HepG2 (cell line): Measurements from ENCODE around the gene GALR2. TPM values are rescaled to one million over a fixed set of nuclear protein-coding genes. Genes with fewer than 3 reads are reported as not detected.

ENCODE experiments used
- AGO1 ChIP-seq: fragments of 200-400 bp; formaldehyde crosslinking; IDR thresholded peaks from 2 replicates; pipeline ENCODE4 v1.6.1; 2017; ENCODE audit warnings: mild to moderate bottlenecking, low read depth, low read length, moderate library complexity; ENCODE audit not compliant: poor library complexity, severe bottlenecking
- NRL ChIP-seq: sonication (generic); formaldehyde crosslinking; IDR thresholded peaks from 2 replicates; pipeline ENCODE4 v1.5.0; 2020; ENCODE audit warnings: missing genetic modification reagents, mild to moderate bottlenecking, moderate library complexity, borderline replicate concordance
- TBL1XR1 ChIP-seq: fragments of 150-350 bp; IDR thresholded peaks from 2 replicates; pipeline ENCODE4 v1.6.1; 2014; ENCODE audit warnings: borderline replicate concordance, low read length; ENCODE audit not compliant: partially characterized antibody
- ZNF383 ChIP-seq: sonication (generic); formaldehyde crosslinking; IDR thresholded peaks from 2 replicates; pipeline ENCODE4 v1.4.0; 2020; ENCODE audit warnings: missing genetic modification reagents, mild to moderate bottlenecking, borderline replicate concordance
- polyA plus RNA-seq, 8 experiments: library from polyadenylated mRNA; depleted of rRNA in 3 of 8; stranded (reverse) in 7 of 8; unstranded in 1 of 8; fragments of >200 nt; fragmentation: Illumina TruSeq in 4 of 8; extraction: Trizol in 4 of 8; gene quantifications; 2 replicates each; pipeline versions ENCODE4 v1.2.1 to v1.2.3, GENCODE V29; 2011 to 2016; ENCODE audit warnings: low read depth in 4 of 8, missing spikeins in 1 of 8, mixed read lengths in 1 of 8; ENCODE audit not compliant: insufficient read depth in 1 of 8
- total RNA-seq, 5 experiments: library from RNA; depleted of rRNA; stranded (reverse); fragments of >200 nt; fragmentation: Illumina TruSeq; extraction: Trizol; gene quantifications; 2 replicates each; pipeline ENCODE4 v1.2.3, GENCODE V29; 2016; ENCODE audit warnings: low read depth in 1 of 5
- TF ChIP-seq, protein P1 (sequence below): IDR thresholded peaks from 2 replicates; pipeline ENCODE4 v1.6.1; 2016; ENCODE audit warnings: low read depth, missing genetic modification reagents, missing compliant biosample characterization
- TF ChIP-seq, protein P2 (sequence below): sonication (generic); formaldehyde crosslinking; IDR thresholded peaks from 2 replicates; pipeline ENCODE4 v1.4.0; 2020; ENCODE audit warnings: missing genetic modification reagents
- TF ChIP-seq, protein P3 (sequence below): sonication (generic); formaldehyde crosslinking; IDR thresholded peaks from 2 replicates; pipeline ENCODE4 v1.4.0; 2020; ENCODE audit warnings: mild to moderate bottlenecking, missing genetic modification reagents
- TF ChIP-seq, protein P4 (sequence below): sonication (generic); formaldehyde crosslinking; IDR thresholded peaks from 2 replicates; pipeline ENCODE4 v1.9.0; 2021; ENCODE audit warnings: missing genetic modification reagents, borderline replicate concordance
- TF ChIP-seq, protein P5 (sequence below): sonication (generic); formaldehyde crosslinking; IDR thresholded peaks from 2 replicates; pipeline ENCODE4 v1.4.0; 2020; ENCODE audit warnings: missing genetic modification reagents, borderline replicate concordance
- TF ChIP-seq, protein P6 (sequence below): sonication (generic); formaldehyde crosslinking; IDR thresholded peaks from 2 replicates; pipeline ENCODE4 v1.4.0; 2020; ENCODE audit warnings: missing genetic modification reagents

The GALR2 gene
- total and polyA plus RNA-seq, 2 of the 13 experiments (the other 11 are each of a cell fraction or from before 2014, with no cell fraction given): 0.48 to 0.58 TPM

DNA sequence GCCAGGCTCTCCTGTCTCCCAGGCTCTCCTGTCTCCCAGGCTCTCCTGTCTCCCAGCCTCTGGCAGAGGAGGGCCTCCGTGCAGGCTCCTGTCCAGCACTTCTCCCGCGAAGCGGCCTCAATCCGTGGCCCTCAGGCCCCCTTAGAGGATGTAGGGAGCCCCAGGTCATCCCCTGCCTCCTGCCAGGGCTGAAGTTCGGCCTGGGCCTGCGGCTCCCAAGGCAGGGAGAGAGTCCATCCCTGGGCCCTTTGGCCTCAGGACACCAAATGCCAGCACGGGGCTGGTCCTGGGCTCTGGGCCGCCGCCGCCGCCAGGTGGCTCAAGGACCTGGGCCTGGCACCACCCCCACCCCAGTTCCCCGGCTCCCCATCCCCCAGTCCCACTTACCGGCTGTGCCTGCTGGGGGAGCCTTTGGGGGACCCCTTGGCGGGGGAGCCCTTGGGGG lies 47.8 kb upstream of the GALR2 start (continued):
- TF ChIP-seq, protein P1, sequence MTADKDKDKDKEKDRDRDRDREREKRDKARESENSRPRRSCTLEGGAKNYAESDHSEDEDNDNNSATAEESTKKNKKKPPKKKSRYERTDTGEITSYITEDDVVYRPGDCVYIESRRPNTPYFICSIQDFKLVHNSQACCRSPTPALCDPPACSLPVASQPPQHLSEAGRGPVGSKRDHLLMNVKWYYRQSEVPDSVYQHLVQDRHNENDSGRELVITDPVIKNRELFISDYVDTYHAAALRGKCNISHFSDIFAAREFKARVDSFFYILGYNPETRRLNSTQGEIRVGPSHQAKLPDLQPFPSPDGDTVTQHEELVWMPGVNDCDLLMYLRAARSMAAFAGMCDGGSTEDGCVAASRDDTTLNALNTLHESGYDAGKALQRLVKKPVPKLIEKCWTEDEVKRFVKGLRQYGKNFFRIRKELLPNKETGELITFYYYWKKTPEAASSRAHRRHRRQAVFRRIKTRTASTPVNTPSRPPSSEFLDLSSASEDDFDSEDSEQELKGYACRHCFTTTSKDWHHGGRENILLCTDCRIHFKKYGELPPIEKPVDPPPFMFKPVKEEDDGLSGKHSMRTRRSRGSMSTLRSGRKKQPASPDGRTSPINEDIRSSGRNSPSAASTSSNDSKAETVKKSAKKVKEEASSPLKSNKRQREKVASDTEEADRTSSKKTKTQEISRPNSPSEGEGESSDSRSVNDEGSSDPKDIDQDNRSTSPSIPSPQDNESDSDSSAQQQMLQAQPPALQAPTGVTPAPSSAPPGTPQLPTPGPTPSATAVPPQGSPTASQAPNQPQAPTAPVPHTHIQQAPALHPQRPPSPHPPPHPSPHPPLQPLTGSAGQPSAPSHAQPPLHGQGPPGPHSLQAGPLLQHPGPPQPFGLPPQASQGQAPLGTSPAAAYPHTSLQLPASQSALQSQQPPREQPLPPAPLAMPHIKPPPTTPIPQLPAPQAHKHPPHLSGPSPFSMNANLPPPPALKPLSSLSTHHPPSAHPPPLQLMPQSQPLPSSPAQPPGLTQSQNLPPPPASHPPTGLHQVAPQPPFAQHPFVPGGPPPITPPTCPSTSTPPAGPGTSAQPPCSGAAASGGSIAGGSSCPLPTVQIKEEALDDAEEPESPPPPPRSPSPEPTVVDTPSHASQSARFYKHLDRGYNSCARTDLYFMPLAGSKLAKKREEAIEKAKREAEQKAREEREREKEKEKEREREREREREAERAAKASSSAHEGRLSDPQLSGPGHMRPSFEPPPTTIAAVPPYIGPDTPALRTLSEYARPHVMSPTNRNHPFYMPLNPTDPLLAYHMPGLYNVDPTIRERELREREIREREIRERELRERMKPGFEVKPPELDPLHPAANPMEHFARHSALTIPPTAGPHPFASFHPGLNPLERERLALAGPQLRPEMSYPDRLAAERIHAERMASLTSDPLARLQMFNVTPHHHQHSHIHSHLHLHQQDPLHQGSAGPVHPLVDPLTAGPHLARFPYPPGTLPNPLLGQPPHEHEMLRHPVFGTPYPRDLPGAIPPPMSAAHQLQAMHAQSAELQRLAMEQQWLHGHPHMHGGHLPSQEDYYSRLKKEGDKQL: no peak
- TF ChIP-seq ZNF383 (no peak), TBL1XR1 (no peak), NRL (CRISPR knock-in tag) (no peak), AGO1 (no peak)
- TF ChIP-seq, protein P2, sequence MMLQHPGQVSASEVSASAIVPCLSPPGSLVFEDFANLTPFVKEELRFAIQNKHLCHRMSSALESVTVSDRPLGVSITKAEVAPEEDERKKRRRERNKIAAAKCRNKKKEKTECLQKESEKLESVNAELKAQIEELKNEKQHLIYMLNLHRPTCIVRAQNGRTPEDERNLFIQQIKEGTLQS (CRISPR knock-in tag): no peak
- TF ChIP-seq, protein P3, sequence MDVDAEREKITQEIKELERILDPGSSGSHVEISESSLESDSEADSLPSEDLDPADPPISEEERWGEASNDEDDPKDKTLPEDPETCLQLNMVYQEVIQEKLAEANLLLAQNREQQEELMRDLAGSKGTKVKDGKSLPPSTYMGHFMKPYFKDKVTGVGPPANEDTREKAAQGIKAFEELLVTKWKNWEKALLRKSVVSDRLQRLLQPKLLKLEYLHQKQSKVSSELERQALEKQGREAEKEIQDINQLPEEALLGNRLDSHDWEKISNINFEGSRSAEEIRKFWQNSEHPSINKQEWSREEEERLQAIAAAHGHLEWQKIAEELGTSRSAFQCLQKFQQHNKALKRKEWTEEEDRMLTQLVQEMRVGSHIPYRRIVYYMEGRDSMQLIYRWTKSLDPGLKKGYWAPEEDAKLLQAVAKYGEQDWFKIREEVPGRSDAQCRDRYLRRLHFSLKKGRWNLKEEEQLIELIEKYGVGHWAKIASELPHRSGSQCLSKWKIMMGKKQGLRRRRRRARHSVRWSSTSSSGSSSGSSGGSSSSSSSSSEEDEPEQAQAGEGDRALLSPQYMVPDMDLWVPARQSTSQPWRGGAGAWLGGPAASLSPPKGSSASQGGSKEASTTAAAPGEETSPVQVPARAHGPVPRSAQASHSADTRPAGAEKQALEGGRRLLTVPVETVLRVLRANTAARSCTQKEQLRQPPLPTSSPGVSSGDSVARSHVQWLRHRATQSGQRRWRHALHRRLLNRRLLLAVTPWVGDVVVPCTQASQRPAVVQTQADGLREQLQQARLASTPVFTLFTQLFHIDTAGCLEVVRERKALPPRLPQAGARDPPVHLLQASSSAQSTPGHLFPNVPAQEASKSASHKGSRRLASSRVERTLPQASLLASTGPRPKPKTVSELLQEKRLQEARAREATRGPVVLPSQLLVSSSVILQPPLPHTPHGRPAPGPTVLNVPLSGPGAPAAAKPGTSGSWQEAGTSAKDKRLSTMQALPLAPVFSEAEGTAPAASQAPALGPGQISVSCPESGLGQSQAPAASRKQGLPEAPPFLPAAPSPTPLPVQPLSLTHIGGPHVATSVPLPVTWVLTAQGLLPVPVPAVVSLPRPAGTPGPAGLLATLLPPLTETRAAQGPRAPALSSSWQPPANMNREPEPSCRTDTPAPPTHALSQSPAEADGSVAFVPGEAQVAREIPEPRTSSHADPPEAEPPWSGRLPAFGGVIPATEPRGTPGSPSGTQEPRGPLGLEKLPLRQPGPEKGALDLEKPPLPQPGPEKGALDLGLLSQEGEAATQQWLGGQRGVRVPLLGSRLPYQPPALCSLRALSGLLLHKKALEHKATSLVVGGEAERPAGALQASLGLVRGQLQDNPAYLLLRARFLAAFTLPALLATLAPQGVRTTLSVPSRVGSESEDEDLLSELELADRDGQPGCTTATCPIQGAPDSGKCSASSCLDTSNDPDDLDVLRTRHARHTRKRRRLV (CRISPR knock-in tag): no peak
- TF ChIP-seq, protein P4, sequence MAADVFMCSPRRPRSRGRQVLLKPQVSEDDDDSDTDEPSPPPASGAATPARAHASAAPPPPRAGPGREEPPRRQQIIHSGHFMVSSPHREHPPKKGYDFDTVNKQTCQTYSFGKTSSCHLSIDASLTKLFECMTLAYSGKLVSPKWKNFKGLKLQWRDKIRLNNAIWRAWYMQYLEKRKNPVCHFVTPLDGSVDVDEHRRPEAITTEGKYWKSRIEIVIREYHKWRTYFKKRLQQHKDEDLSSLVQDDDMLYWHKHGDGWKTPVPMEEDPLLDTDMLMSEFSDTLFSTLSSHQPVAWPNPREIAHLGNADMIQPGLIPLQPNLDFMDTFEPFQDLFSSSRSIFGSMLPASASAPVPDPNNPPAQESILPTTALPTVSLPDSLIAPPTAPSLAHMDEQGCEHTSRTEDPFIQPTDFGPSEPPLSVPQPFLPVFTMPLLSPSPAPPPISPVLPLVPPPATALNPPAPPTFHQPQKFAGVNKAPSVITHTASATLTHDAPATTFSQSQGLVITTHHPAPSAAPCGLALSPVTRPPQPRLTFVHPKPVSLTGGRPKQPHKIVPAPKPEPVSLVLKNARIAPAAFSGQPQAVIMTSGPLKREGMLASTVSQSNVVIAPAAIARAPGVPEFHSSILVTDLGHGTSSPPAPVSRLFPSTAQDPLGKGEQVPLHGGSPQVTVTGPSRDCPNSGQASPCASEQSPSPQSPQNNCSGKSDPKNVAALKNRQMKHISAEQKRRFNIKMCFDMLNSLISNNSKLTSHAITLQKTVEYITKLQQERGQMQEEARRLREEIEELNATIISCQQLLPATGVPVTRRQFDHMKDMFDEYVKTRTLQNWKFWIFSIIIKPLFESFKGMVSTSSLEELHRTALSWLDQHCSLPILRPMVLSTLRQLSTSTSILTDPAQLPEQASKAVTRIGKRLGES (CRISPR knock-in tag): no peak
- TF ChIP-seq, protein P5, sequence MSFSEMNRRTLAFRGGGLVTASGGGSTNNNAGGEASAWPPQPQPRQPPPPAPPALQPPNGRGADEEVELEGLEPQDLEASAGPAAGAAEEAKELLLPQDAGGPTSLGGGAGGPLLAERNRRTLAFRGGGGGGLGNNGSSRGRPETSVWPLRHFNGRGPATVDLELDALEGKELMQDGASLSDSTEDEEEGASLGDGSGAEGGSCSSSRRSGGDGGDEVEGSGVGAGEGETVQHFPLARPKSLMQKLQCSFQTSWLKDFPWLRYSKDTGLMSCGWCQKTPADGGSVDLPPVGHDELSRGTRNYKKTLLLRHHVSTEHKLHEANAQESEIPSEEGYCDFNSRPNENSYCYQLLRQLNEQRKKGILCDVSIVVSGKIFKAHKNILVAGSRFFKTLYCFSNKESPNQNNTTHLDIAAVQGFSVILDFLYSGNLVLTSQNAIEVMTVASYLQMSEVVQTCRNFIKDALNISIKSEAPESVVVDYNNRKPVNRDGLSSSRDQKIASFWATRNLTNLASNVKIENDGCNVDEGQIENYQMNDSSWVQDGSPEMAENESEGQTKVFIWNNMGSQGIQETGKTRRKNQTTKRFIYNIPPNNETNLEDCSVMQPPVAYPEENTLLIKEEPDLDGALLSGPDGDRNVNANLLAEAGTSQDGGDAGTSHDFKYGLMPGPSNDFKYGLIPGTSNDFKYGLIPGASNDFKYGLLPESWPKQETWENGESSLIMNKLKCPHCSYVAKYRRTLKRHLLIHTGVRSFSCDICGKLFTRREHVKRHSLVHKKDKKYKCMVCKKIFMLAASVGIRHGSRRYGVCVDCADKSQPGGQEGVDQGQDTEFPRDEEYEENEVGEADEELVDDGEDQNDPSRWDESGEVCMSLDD: no peak
- TF ChIP-seq, protein P6, sequence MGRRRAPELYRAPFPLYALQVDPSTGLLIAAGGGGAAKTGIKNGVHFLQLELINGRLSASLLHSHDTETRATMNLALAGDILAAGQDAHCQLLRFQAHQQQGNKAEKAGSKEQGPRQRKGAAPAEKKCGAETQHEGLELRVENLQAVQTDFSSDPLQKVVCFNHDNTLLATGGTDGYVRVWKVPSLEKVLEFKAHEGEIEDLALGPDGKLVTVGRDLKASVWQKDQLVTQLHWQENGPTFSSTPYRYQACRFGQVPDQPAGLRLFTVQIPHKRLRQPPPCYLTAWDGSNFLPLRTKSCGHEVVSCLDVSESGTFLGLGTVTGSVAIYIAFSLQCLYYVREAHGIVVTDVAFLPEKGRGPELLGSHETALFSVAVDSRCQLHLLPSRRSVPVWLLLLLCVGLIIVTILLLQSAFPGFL (CRISPR knock-in tag): no peak
